Testis (tissue), 5 donors: ENCODE measurements around the gene HHIPL1. TPM values are rescaled to one million over a fixed set of nuclear protein-coding genes. Genes with fewer than 3 reads are reported as not detected.

Experiments used
- DNase-seq: peaks from one replicate; pipeline ENCODE4 v3.0.0-alpha.2; 2019
- H3K27ac ChIP-seq, 2 donors: fragments of 200-600 bp; sonication (generic); one replicate each; pipeline ENCODE4 v1.5.1; 2019
- H3K27me3 ChIP-seq: fragments of 200-600 bp; sonication (generic); one replicate; pipeline ENCODE4 v1.5.1; 2019
- H3K36me3 ChIP-seq: fragments of 200-600 bp; sonication (generic); one replicate; pipeline ENCODE4 v1.5.1; 2017; ENCODE audit warnings: low read depth; ENCODE audit errors: missing control alignments
- H3K4me1 ChIP-seq: fragments of 200-600 bp; sonication (generic); one replicate; pipeline ENCODE4 v1.5.1; 2019
- H3K4me3 ChIP-seq, 2 donors: fragments of 200-600 bp; sonication (generic); one replicate each; pipeline ENCODE4 v1.5.1; 2017 to 2019
- H3K9me3 ChIP-seq: fragments of 200-600 bp; sonication (generic); one replicate; pipeline ENCODE4 v1.5.1; 2017
- POLR2A ChIP-seq: fragments of 450-650 bp; IDR thresholded peaks from one replicate; pipeline ENCODE4 v1.6.1; 2017; ENCODE audit warnings: antibody characterized with exemption, mild to moderate bottlenecking, moderate library complexity
- WGBS, 2 donors: methylation state at CpG; one replicate each; pipeline ENCODE4 v1.1.5; 2018; 5-methylcytosine and 5-hydroxymethylcytosine counted together
- intact Hi-C: fragments of 100-400 bp; cut with DNase I; formaldehyde crosslinking; loops from one replicate; pipeline ENCODE4 v1.15.1; 2023; ENCODE audit warnings: low total_unique reads
- long read RNA-seq, 2 donors: transcript quantifications; one replicate each; lab custom pipeline, GENCODE V29; 2026
- polyA plus RNA-seq: library from polyadenylated mRNA; stranded (reverse); fragments of 350-450 nt; fragmentation: Illumina TruSeq; extraction: RNeasy Lipid Tissue Mini Kit (QIAGEN cat#74804); gene quantifications from one replicate; pipeline ENCODE4 v1.2.3, GENCODE V29; 2014; ENCODE audit warnings: low read depth, low replicate concordance; ENCODE audit not compliant: insufficient read depth
- total RNA-seq, 2 donors: library from RNA; depleted of rRNA; stranded (reverse); fragments of >200 nt; gene quantifications; one replicate each; pipeline ENCODE4 v1.2.3, GENCODE V29; 2016
- TF ChIP-seq, protein P1 (sequence below), 3 experiments: fragments of 450-650 bp in 2 of 3; fragments of 200-600 bp in 1 of 3; sonication (generic) in 1 of 3; IDR thresholded peaks; one replicate each; pipeline ENCODE4 v1.5.1; 2016 to 2019; ENCODE audit warnings: antibody characterized with exemption in 3 of 3, mild to moderate bottlenecking in 2 of 3, moderate library complexity in 1 of 3

HHIPL1 gene
- total RNA-seq, result 1 to 10 TPM; 2.7 to 3.9 TPM
- polyA plus RNA-seq, result 1.0 TPM
- long read RNA-seq, donor 1, result 0 reads
- long read RNA-seq, donor 2, result 0 reads

DNA sequence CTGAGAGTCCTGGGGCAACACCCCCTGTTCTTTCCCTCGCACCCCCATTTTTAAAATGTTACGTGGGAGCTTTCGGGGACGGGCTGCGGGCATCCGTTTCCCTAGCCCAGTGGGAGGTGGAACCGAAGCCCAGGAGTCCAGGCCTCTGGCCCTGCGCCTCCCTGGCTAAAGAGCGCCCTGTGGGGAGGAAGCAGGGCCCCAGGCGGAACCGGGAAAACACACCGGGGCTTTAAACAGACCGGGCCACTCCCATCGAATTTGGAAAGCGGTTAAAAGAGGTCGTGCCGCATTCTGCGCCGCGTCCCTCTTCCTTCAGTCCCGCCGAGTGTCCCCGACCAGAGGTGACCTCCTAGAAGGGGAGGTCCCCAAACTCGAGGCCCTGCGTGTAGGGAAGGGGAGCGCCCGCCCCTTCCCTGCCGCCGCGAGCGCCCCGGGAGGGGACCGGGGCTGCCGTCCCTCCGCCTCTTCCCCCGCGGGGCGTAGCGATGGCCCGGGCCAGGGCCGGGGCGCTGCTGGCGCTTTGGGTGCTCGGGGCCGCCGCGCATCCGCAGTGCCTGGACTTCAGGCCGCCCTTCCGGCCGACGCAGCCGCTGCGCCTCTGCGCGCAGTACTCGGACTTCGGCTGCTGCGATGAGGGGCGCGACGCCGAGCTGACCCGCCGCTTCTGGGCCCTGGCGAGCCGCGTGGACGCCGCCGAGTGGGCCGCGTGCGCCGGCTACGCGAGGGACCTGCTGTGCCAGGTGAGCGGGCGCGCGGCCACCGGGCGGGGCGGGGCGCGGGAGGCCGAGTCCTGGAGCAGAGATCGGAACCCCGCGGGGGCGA lies at the start of gene HHIPL1:
TSS of gene HHIPL1 (plus strand) at position 407 of the 822 bp plus-strand sequence. CDS start at position 486, 79 bp downstream.
- H3K36me3 ChIP-seq, result no peaks in the 10 kb centered on the region
- no peak within 1 kb of the TSS for H3K27ac ChIP-seq
- H3K9me3 ChIP-seq, result no peaks in the 10 kb centered on the region
- H3K27me3 ChIP-seq, result no peaks in the 10 kb centered on the region
- WGBS, 2 donors, result 7 to 13% methylated on average over 25 to 58 of the region's 91 CpGs
- TF ChIP-seq, protein P1, sequence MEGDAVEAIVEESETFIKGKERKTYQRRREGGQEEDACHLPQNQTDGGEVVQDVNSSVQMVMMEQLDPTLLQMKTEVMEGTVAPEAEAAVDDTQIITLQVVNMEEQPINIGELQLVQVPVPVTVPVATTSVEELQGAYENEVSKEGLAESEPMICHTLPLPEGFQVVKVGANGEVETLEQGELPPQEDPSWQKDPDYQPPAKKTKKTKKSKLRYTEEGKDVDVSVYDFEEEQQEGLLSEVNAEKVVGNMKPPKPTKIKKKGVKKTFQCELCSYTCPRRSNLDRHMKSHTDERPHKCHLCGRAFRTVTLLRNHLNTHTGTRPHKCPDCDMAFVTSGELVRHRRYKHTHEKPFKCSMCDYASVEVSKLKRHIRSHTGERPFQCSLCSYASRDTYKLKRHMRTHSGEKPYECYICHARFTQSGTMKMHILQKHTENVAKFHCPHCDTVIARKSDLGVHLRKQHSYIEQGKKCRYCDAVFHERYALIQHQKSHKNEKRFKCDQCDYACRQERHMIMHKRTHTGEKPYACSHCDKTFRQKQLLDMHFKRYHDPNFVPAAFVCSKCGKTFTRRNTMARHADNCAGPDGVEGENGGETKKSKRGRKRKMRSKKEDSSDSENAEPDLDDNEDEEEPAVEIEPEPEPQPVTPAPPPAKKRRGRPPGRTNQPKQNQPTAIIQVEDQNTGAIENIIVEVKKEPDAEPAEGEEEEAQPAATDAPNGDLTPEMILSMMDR (IDR thresholded peaks at IDR 0.05), result no peak
- TF ChIP-seq POLR2A, result no peak
- H3K4me1 ChIP-seq, result peaks cover 5% of the 10 kb centered on the region
- intact Hi-C loops, result no loop called here
- peak within 1 kb of the TSS; percentile 52 to 53 for H3K4me3 ChIP-seq
- DNase-seq, result no peak

DNA sequence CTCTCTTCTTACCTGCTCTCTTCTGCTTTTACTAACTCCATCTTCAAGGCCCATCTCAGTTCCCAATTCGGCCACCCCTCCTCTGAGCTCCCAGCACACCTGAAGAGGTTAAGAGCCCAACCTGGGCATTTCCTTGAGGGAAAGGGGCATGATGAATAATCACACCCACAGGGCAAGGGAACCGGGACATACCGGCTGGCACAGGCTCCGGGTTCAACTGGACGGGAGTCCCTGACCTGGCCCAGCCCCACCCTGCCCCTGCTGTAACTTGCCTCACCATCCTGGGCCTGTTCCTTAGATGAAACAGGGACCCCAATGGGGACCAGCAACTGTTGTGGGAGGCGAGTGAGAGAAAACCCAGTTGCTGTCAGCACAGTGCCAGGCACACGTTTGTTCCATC lies 49.4 kb upstream of the HHIPL1 start:
- Histone ChIP-seq H3K4me3 (no peak overlapping the region), H3K4me1 (peaks cover 27% of the 10 kb centered on the region), H3K27ac (no peak overlapping the region), H3K9me3 (no peaks in the 10 kb centered on the region), H3K36me3 (no peaks in the 10 kb centered on the region), H3K27me3 (no peaks in the 10 kb centered on the region)
- TF ChIP-seq, protein P1 (IDR thresholded peaks at IDR 0.05), result no peak
- TF ChIP-seq POLR2A, result no peak
- no peak for DNase-seq
- WGBS, 2 donors, result 89 to 97% methylated on average over 7 of the region's 7 CpGs
- intact Hi-C loops, result no loop called here

DNA sequence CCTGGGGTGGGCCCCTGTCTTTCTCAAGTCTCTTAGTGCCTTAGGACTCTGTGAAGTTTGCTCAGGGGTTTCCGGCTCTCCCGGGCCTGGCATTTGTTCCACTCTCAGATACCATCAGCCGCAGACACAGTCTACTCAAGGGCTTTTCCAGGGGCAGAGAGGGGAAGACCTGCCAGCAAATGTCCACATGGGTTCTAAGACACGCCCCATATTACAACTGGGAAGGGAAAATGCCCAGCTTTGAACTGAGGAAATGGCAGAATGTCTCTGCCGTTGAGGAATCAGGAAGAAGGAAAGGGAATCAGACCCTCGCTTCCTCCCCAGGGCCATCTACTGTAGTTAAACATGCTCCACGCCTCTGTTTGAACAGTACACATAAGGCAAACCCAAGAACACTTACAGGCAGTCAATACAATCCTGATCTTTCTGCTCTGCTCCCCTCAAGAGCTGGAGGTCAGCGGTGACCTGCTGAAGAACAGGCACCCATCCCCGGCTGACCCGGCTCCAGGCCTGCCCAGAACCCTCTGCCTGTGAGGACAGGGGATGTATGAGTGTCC lies 48.8 kb upstream of the HHIPL1 start:
- Histone ChIP-seq H3K36me3 (no peaks in the 10 kb centered on the region), H3K27me3 (no peaks in the 10 kb centered on the region), H3K27ac (no peak overlapping the region), H3K9me3 (no peaks in the 10 kb centered on the region), H3K4me1 (peaks cover 27% of the 10 kb centered on the region), H3K4me3 (no peak overlapping the region)
- DNase-seq, result peak; percentile 32
- no peak for TF ChIP-seq POLR2A
- TF ChIP-seq, protein P1 (IDR thresholded peaks at IDR 0.05), result no peak
- WGBS, 2 donors, result 67 to 71% methylated on average over 10 of the region's 10 CpGs
- intact Hi-C loops, result no loop called here

DNA sequence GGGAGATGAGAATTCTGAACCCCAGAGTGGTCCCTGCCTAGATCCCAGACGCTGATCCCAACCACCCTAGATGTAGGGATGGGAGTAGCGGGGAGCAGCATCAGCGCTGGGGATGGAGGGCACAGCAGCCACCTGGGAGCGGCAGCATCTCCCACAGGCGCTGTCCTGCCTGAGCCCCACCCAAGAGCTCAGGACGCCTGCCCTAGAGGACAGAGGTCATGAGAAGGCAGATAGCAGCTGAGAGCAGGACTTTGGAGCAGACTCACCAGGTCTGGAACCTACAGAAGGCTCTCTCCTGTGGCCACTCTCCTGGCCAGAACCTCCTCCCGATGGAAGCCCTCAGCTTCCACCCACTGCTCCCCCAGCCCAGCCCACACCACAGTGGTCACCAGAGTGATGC lies 48.2 kb upstream of the HHIPL1 start:
- Histone ChIP-seq H3K36me3 (no peaks in the 10 kb centered on the region), H3K4me1 (peaks cover 29% of the 10 kb centered on the region), H3K9me3 (no peaks in the 10 kb centered on the region), H3K4me3 (no peak overlapping the region), H3K27ac (no peak overlapping the region), H3K27me3 (no peaks in the 10 kb centered on the region)
- intact Hi-C loops, result no loop called here
- DNase-seq, result no peak
- 90 to 96% methylated on average over 3 to 7 of the region's 7 CpGs for WGBS, 2 donors
- no peak for TF ChIP-seq POLR2A
- TF ChIP-seq, protein P1 (IDR thresholded peaks at IDR 0.05), result no peak
